ENCODE results near the gene CGNL1. TPM values are rescaled to one million over a fixed set of nuclear protein-coding genes. Genes with fewer than 3 reads are reported as not detected.

CGNL1 gene
- total RNA-seq, 2 donors from 2014 or later, result 11.8 to 33.5 TPM

DNA sequence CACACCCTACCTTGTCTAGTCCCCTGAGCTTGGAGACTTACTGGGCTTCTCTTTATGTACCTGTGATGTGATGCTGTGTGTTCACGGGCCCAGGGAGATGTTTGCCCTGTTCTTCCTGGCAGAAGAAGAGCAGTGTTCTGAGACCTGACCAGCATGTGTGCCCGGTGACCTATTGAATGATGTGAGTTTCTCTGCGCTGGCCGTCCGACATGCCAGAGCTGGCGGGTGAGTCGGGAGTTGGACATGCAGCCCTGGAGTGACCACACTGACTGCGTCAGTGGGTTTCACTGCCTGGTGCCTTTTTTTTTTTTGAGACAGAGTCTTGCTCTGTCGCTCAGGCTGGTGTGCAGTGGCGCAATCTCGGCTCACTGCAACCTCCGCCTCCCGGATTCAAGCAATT lies 42.3 kb downstream of the CGNL1 start:
- DNase-seq (ENCODE audit: low spot score), result no peak
- Histone ChIP-seq H3K4me3 (no peak overlapping the region), H3K4me1 (ENCODE audit: control insufficient read depth in 1 of 2, low read depth in 2 of 2) (peaks cover 11 to 28% of the 10 kb centered on the region in 2 donors), H3K27ac (no peak overlapping the region), H3K9me3 (no peaks in the 10 kb centered on the region), H3K27me3 (replicated peaks; ENCODE audit: insufficient read depth) (no peaks in the 10 kb centered on the region), H3K36me3 (no peaks in the 10 kb centered on the region)
- TF ChIP-seq, protein P1, sequence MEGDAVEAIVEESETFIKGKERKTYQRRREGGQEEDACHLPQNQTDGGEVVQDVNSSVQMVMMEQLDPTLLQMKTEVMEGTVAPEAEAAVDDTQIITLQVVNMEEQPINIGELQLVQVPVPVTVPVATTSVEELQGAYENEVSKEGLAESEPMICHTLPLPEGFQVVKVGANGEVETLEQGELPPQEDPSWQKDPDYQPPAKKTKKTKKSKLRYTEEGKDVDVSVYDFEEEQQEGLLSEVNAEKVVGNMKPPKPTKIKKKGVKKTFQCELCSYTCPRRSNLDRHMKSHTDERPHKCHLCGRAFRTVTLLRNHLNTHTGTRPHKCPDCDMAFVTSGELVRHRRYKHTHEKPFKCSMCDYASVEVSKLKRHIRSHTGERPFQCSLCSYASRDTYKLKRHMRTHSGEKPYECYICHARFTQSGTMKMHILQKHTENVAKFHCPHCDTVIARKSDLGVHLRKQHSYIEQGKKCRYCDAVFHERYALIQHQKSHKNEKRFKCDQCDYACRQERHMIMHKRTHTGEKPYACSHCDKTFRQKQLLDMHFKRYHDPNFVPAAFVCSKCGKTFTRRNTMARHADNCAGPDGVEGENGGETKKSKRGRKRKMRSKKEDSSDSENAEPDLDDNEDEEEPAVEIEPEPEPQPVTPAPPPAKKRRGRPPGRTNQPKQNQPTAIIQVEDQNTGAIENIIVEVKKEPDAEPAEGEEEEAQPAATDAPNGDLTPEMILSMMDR (IDR thresholded peaks at IDR 0.05), result no peak
- ATAC-seq (ENCODE audit: insufficient number of reproducible peaks, low FRiP score, low read depth), result no peak

DNA sequence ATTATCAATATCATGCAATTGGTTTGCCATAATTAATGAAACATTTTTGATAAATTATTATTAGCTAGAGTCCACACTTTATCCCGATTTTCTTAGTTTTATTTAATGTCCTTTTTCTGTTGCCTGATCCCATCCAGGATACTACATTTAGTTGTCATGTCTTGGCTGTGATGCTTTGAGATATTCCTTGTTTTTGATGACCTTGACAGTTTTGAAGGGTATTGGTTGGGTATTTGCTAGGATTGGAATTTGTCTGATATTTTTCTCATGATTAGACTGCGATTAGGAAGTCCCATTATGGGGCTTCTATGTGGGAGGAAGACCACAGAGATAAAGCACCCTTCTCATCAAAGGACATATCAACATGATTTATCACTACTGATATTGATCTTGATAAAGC lies 43.0 kb downstream of the CGNL1 start:
- H3K4me3 ChIP-seq, result no peak overlapping the region
- no peak for DNase-seq (ENCODE audit: low spot score)
- no peak for ATAC-seq (ENCODE audit: insufficient number of reproducible peaks, low FRiP score, low read depth)

DNA sequence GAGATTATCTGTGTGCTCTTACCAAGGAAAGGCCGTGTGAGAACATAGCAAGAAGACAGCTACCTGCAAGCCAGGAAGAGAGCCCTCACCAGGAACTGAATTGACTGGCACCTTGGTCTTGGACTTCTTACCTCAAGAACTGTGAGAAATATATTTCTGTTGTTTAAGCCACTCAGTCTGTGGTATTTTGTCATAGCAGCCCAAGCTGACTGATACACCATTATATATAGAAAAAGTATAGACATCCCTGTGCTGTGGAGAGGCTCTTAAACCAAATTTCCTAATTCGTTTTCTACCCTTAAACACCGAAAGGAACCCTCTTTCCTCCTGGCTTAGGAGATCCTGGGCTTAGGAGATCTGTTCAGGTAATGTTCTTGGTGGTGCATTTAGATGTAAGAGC lies 44.8 kb downstream of the CGNL1 start:
- Histone ChIP-seq H3K4me3 (no peak overlapping the region), H3K27ac (peak overlapping the region in 1 of 2 donors; percentile 63), H3K4me1 (ENCODE audit: control insufficient read depth in 1 of 2, low read depth in 2 of 2) (peaks cover 11 to 45% of the 10 kb centered on the region in 2 donors), H3K9me3 (no peaks in the 10 kb centered on the region), H3K27me3 (replicated peaks; ENCODE audit: insufficient read depth) (no peaks in the 10 kb centered on the region), H3K36me3 (no peaks in the 10 kb centered on the region)
- DNase-seq (ENCODE audit: low spot score) (no peak), ATAC-seq (ENCODE audit: insufficient number of reproducible peaks, low FRiP score, low read depth) (no peak)
- TF ChIP-seq, protein P1 (IDR thresholded peaks at IDR 0.05), result no peak

More for the DNA sequence above, 43.0 kb downstream of the CGNL1 start:
- Histone ChIP-seq H3K27ac (no peak overlapping the region), H3K27me3 (replicated peaks; ENCODE audit: insufficient read depth) (no peaks in the 10 kb centered on the region), H3K36me3 (no peaks in the 10 kb centered on the region), H3K9me3 (no peaks in the 10 kb centered on the region), H3K4me1 (ENCODE audit: control insufficient read depth in 1 of 2, low read depth in 2 of 2) (peaks cover 11 to 35% of the 10 kb centered on the region in 2 donors)
- TF ChIP-seq, protein P1 (IDR thresholded peaks at IDR 0.05), result no peak

DNA sequence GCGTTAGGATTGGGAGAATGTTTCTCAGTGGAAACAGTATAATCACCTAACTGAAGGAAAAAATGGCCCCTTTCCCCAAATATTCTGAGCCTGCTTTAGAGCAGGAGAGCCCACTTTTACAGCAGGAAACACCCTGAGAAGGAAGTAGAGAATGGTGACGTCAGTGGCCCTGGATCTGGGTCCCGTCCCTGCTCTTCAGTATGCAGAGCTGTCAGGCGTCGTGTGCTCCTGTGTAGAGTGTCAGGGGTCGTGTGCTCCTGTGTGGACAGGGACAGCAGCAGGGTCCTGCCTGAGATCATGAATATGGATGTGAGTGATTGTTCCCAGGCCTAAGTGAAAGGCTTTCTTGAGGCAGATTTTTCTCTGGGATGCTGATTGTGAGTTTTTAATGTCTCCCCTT lies 45.2 kb downstream of the CGNL1 start:
- Histone ChIP-seq H3K4me3 (no peak overlapping the region), H3K9me3 (no peaks in the 10 kb centered on the region), H3K27ac (peak overlapping the region in 1 of 2 donors; percentile 63), H3K36me3 (no peaks in the 10 kb centered on the region), H3K4me1 (ENCODE audit: control insufficient read depth in 1 of 2, low read depth in 2 of 2) (peaks cover 11 to 40% of the 10 kb centered on the region in 2 donors), H3K27me3 (replicated peaks; ENCODE audit: insufficient read depth) (no peaks in the 10 kb centered on the region)
- DNase-seq (ENCODE audit: low spot score), result no peak
- ATAC-seq (ENCODE audit: insufficient number of reproducible peaks, low FRiP score, low read depth), result no peak
- TF ChIP-seq, protein P1 (IDR thresholded peaks at IDR 0.05), result no peak

DNA sequence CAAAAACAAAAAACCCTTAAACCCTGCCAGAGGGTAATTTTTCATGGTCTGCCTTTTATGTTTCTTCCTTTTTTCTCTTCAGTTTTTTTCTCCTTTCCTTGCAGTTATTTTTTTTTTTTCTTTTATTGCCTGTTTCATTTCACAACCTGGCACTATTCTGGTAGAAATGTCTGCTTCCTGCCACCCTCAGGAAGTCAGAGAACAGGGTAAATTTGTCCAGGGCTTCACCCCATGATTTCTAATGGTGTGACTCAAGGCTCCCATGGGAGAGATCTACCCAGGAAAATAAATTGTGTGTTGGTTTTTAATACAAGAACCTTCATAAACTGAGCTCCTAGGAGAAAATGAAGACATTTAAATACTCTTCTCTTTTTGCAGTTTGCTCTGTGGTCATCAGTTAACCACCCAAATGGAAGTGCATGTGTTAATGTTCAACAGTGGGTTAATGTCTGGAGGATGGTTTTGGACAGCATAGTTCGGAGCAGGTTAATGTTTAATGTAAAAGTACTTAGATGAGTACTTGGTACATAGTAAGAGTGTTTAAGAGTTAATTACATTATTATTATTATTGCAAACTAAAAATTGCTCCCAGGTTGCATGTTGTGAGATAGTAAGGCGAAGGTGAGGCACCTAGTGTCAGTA lies 45.9 kb downstream of the CGNL1 start:
- no peaks in the 10 kb centered on the region for H3K9me3 ChIP-seq
- no peaks in the 10 kb centered on the region for H3K27me3 ChIP-seq (replicated peaks; ENCODE audit: insufficient read depth)
- peak overlapping the region in 1 of 2 donors; percentile 63 for H3K27ac ChIP-seq
- no peak for DNase-seq (ENCODE audit: low spot score)
- no peaks in the 10 kb centered on the region for H3K36me3 ChIP-seq
- TF ChIP-seq, protein P1 (IDR thresholded peaks at IDR 0.05), result no peak
- H3K4me1 ChIP-seq (ENCODE audit: control insufficient read depth in 1 of 2, low read depth in 2 of 2), result peaks cover 14 to 45% of the 10 kb centered on the region in 2 donors
- ATAC-seq (ENCODE audit: insufficient number of reproducible peaks, low FRiP score, low read depth), result peak; percentile 87
- no peak overlapping the region for H3K4me3 ChIP-seq
